ENCODE measurements around the gene ABCG1.
A peak's percentile ranks its signal among the peaks of the same experiment; 100 is the strongest.

Gene ABCG1

GRCh38 chr21:42311160-42311559 lies 92.2 kb downstream of the ABCG1 start:
- DNase-seq, result peak; percentile 32

GRCh38 chr21:42311816-42312625 lies 93.1 kb downstream of the ABCG1 start:
- DNase-seq, result peak; percentile 51

- peak; percentile 72 for DNase-seq
These were observed 93.7 kb downstream of the ABCG1 start for GRCh38 chr21:42312626-42313104.

GRCh38 chr21:42313501-42313969 lies 94.6 kb downstream of the ABCG1 start:
- peak; percentile 82 for DNase-seq

- peak; percentile 43 for DNase-seq
These were observed 95.8 kb downstream of the ABCG1 start for GRCh38 chr21:42314616-42315295.

- DNase-seq, result peak; percentile 98
These were observed 96.5 kb downstream of the ABCG1 start, which contains the start of gene TFF3 for GRCh38 chr21:42315296-42315891. TSS of gene TFF3 (minus strand) at chr21:42315409. CDS start at chr21:42315374, 35 bp downstream.

GRCh38 chr21:42316891-42317290 lies 98.0 kb downstream of the ABCG1 start:
- peak; percentile 92 for DNase-seq

GRCh38 chr21:42317341-42317741 lies 98.4 kb downstream of the ABCG1 start:
- DNase-seq, result peak; percentile 81

GRCh38 chr21:42317826-42318746 lies 99.1 kb downstream of the ABCG1 start:
- peak; percentile 41 for DNase-seq

GRCh38 chr21:42319376-42319775 lies 100.4 kb downstream of the ABCG1 start:
- DNase-seq, result no peak

- DNase-seq, result peak; percentile 37
These were observed 101.1 kb downstream of the ABCG1 start for GRCh38 chr21:42319851-42320572.

GRCh38 chr21:42320791-42321190 lies 101.9 kb downstream of the ABCG1 start:
- DNase-seq, result no peak

- DNase-seq, result no peak
These were observed 102.3 kb downstream of the ABCG1 start for GRCh38 chr21:42321231-42321630.

GRCh38 chr21:42321845-42322244 lies 102.9 kb downstream of the ABCG1 start:
- no peak for DNase-seq

- no peak for DNase-seq
These were observed 106.0 kb downstream of the ABCG1 start for GRCh38 chr21:42324896-42325295.

- DNase-seq, result peak; percentile 65
These were observed 111.7 kb downstream of the ABCG1 start for GRCh38 chr21:42330380-42331371.

GRCh38 chr21:42331660-42332059 lies 112.7 kb downstream of the ABCG1 start:
- DNase-seq, result no peak

- DNase-seq, result no peak
These were observed 113.8 kb downstream of the ABCG1 start for GRCh38 chr21:42332557-42333317.

- no peak for DNase-seq
These were observed 117.1 kb downstream of the ABCG1 start for GRCh38 chr21:42336054-42336453.

GRCh38 chr21:42337276-42337675 lies 118.3 kb downstream of the ABCG1 start:
- no peak for DNase-seq
